GM12801 (cell line): ENCODE data around the gene TMEM259.

Experiments
- CTCF ChIP-seq: IDR thresholded peaks from one replicate; pipeline ENCODE4 v1.5.1; 2011; ENCODE audit warnings: control low read depth; ENCODE audit not compliant: insufficient read length; ENCODE audit errors: extremely low read depth

Gene TMEM259

GRCh38 chr19:991932-992669 lies 28.8 kb downstream of the TMEM259 start:
- TF ChIP-seq CTCF: no peak

GRCh38 chr19:991174-991931 lies 29.6 kb downstream of the TMEM259 start:
- no peak for TF ChIP-seq CTCF

GRCh38 chr19:990746-991145 lies 30.2 kb downstream of the TMEM259 start:
- no peak for TF ChIP-seq CTCF

GRCh38 chr19:990119-990571 lies 30.8 kb downstream of the TMEM259 start:
- TF ChIP-seq CTCF: no peak

- TF ChIP-seq CTCF: no peak
Measured at GRCh38 chr19:989381-990081, 31.4 kb downstream of the TMEM259 start.

- TF ChIP-seq CTCF: no peak
Measured at GRCh38 chr19:988510-988909, 32.4 kb downstream of the TMEM259 start.

GRCh38 chr19:988081-988480 lies 32.8 kb downstream of the TMEM259 start:
- no peak for TF ChIP-seq CTCF
